Neural progenitor cell (in vitro differentiated cells): ENCODE measurements around the gene SLC9A4.

Source experiments
- EZH2 ChIP-seq: fragments of 200-600 bp; sonication (generic); IDR thresholded peaks from 2 replicates; pipeline ENCODE4 v1.6.1; 2017; ENCODE audit warnings: antibody characterized with exemption, mild to moderate bottlenecking, moderate library complexity
- EZH2phosphoT487 ChIP-seq: fragments of 200-600 bp; sonication (generic); IDR thresholded peaks from 2 replicates; pipeline ENCODE4 v1.6.1; 2017; ENCODE audit warnings: antibody characterized with exemption
- TF ChIP-seq, protein P1 (sequence below): fragments of 200-600 bp; sonication (generic); IDR thresholded peaks from 2 replicates; pipeline ENCODE4 v1.5.1; 2017; ENCODE audit warnings: antibody characterized with exemption, mild to moderate bottlenecking

DNA sequence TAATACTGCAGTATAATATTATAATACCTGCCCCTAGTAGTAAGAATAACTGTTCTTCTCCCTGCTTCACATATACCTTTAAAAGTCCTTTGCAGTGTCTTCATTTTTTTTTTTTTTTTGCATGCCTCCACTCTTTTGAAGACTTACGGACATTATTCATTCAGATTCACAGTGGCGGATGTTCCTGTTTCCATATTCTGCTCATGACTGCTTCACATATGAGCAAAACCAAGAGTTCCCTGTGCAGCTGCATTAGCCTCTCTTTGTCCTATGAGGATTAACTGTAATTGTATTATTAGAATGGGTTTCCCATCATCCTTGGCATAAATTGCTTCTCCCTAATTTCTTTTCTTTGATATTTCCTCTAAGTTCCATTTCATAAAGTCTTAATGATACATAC is 37.3 kb upstream of the SLC9A4 start:
- TF ChIP-seq, protein P1, sequence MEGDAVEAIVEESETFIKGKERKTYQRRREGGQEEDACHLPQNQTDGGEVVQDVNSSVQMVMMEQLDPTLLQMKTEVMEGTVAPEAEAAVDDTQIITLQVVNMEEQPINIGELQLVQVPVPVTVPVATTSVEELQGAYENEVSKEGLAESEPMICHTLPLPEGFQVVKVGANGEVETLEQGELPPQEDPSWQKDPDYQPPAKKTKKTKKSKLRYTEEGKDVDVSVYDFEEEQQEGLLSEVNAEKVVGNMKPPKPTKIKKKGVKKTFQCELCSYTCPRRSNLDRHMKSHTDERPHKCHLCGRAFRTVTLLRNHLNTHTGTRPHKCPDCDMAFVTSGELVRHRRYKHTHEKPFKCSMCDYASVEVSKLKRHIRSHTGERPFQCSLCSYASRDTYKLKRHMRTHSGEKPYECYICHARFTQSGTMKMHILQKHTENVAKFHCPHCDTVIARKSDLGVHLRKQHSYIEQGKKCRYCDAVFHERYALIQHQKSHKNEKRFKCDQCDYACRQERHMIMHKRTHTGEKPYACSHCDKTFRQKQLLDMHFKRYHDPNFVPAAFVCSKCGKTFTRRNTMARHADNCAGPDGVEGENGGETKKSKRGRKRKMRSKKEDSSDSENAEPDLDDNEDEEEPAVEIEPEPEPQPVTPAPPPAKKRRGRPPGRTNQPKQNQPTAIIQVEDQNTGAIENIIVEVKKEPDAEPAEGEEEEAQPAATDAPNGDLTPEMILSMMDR: no peak
- TF ChIP-seq EZH2 (no peak), EZH2phosphoT487 (no peak)
